ENCODE data around the gene HS3ST4. TPM values are rescaled to one million over a fixed set of nuclear protein-coding genes. Genes with fewer than 3 reads are reported as not detected.

Gene HS3ST4
- total RNA-seq, 1 donor from 2014 or later = 12.6 TPM

DNA sequence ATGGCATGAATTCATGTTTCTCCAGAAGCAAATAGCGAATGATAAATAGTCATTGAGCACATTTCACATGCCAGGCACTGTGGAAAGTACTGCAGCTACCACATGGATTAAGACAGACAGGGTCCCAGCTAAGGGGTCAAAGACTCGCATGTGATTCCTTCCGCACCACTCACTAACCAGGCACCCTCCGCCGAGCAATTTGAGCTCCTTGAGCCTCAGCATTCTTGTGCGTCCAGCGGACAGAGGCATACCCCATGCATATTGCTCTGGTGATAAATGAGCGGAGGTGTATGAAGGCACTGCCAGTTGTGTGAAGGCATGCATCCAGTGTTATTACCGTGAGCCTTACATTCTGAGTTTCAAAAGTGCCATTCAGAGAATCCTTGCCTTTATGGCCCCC is 358.7 kb downstream of the HS3ST4 start:
- H3K9me3 Mint-ChIP-seq = peaks cover 6% of the 10 kb centered on the region
- peaks cover 20% of the 10 kb centered on the region for H3K4me1 Mint-ChIP-seq
- DNase-seq (ENCODE audit: low spot score in 2 of 2, unreplicated experiment in 2 of 2) = no peak
- H3K27me3 Mint-ChIP-seq (ENCODE audit: low read depth) = peaks cover 13% of the 10 kb centered on the region
- TF ChIP-seq, protein P1, sequence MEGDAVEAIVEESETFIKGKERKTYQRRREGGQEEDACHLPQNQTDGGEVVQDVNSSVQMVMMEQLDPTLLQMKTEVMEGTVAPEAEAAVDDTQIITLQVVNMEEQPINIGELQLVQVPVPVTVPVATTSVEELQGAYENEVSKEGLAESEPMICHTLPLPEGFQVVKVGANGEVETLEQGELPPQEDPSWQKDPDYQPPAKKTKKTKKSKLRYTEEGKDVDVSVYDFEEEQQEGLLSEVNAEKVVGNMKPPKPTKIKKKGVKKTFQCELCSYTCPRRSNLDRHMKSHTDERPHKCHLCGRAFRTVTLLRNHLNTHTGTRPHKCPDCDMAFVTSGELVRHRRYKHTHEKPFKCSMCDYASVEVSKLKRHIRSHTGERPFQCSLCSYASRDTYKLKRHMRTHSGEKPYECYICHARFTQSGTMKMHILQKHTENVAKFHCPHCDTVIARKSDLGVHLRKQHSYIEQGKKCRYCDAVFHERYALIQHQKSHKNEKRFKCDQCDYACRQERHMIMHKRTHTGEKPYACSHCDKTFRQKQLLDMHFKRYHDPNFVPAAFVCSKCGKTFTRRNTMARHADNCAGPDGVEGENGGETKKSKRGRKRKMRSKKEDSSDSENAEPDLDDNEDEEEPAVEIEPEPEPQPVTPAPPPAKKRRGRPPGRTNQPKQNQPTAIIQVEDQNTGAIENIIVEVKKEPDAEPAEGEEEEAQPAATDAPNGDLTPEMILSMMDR (IDR thresholded peaks at IDR 0.05; ENCODE audit: unreplicated experiment) = no peak
- H3K4me3 Mint-ChIP-seq = no peak overlapping the region
- no peak overlapping the region for H3K27ac Mint-ChIP-seq
- H3K36me3 Mint-ChIP-seq = no peaks in the 10 kb centered on the region

DNA sequence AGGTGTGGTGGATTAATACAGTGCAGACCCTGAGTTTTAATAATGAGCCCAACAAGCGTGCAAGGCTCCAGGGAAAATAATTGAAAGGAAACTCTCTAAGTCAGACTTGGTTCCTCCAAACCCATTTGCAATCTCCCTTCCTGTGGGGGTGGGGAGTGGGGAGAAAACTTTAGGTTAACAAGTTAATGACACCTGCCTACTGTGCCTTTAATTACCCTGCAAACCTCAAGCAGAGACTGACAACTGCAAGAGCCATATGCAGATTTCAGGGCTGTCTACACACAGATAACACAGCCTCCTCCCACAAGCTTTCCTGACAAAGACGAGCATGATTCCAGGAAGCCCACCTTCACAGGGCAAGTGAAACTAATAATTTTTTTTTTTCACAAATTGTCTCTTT is 359.3 kb downstream of the HS3ST4 start:
- Mint-ChIP-seq H3K36me3 (no peaks in the 10 kb centered on the region), H3K4me3 (no peak overlapping the region), H3K9me3 (peaks cover 6% of the 10 kb centered on the region), H3K4me1 (peaks cover 20% of the 10 kb centered on the region), H3K27ac (no peak overlapping the region), H3K27me3 (ENCODE audit: low read depth) (peaks cover 17% of the 10 kb centered on the region)
- TF ChIP-seq, protein P1 (IDR thresholded peaks at IDR 0.05; ENCODE audit: unreplicated experiment) = no peak
- DNase-seq (ENCODE audit: low spot score in 2 of 2, unreplicated experiment in 2 of 2) = no peak

DNA sequence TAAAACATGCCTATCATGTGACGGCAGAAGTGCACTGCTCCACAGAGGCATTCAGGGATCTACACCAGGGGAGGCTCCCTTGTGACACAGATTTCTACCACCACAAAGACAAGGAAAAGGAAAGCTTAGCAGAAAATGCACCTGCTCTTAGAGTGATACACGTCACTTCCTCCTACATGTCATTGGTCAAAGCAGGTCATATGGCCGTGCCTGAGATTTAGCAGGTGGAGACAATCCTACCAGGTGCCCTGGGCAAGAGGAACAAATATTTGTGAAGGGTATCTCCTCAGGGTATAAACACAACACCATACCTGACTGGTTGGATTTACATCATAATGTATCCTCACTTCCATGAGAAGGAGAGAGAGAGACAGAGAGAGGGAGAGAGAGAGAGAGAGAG is 362.1 kb downstream of the HS3ST4 start:
- peaks cover 16% of the 10 kb centered on the region for H3K27me3 Mint-ChIP-seq (ENCODE audit: low read depth)
- H3K36me3 Mint-ChIP-seq = no peaks in the 10 kb centered on the region
- H3K4me1 Mint-ChIP-seq = peaks cover 20% of the 10 kb centered on the region
- no peak overlapping the region for H3K27ac Mint-ChIP-seq
- TF ChIP-seq, protein P1 (IDR thresholded peaks at IDR 0.05; ENCODE audit: unreplicated experiment) = no peak
- H3K9me3 Mint-ChIP-seq = peaks cover 6% of the 10 kb centered on the region
- DNase-seq (ENCODE audit: low spot score in 2 of 2, unreplicated experiment in 2 of 2) = no peak
- H3K4me3 Mint-ChIP-seq = no peak overlapping the region

DNA sequence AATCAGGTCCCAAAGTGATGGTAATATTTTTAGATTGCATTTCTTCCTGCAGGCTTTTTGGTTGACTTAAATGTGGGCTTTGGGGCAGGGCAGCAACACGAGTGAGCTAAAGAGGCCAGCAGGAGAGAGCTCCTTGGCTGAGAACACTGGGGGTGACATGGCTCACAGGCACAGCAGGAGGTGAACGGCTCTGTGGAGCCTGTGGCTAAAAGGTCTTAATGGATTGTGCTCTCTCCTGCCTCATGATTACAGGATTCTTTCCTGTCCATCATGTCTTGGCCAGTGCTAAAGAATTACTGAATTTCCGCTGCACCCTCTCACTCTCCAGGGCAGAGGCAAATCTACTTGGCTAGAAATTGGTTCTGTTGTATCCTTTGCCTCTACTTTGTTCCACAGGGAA is 366.6 kb downstream of the HS3ST4 start:
- Mint-ChIP-seq H3K4me3 (no peak overlapping the region), H3K27me3 (ENCODE audit: low read depth) (peaks cover 10% of the 10 kb centered on the region), H3K27ac (no peak overlapping the region), H3K9me3 (peaks cover 6% of the 10 kb centered on the region), H3K36me3 (no peaks in the 10 kb centered on the region), H3K4me1 (peaks cover 11% of the 10 kb centered on the region)
- no peak for DNase-seq (ENCODE audit: low spot score in 2 of 2, unreplicated experiment in 2 of 2)
- TF ChIP-seq, protein P1 (IDR thresholded peaks at IDR 0.05; ENCODE audit: unreplicated experiment) = no peak

DNA sequence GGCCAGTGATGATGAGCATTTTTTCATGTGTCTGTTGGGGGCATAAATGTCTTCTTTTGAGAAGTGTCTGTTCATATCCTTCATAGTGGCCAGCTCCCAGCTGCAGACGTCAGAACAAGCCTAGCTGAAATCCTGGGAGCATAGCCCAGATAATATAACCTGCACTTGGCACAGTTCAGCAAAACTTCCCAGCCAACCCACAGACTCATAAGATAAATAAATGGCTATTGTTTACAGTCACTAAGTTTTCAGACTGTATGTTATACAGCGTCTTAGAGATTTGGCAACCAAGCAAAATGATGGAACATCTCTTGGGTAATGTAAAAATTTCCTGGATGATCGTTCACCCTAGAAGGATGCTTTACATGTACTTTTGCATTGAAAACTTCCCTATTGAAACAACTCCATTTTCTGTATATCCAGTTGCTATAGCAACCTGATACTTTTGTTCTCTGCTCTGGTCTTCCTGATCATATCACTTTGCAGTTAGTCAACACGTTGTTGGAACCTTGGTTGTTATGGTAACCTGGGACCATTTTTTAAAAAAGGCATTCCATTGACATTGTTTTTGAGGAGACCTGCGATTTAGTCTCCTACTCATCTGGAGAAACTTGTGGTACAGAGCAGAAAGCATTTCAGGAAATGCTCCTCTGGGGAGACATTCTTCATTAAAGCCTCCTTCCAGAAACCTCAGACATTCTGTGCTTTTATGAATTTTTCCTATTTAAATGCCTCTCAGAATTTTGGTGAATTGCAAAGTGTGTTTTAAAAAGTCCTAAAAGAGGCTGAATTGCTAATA is 378.7 kb downstream of the HS3ST4 start:
- H3K9me3 Mint-ChIP-seq = no peaks in the 10 kb centered on the region
- H3K4me1 Mint-ChIP-seq = peaks cover 8% of the 10 kb centered on the region
- no peaks in the 10 kb centered on the region for H3K36me3 Mint-ChIP-seq
- DNase-seq (ENCODE audit: low spot score in 2 of 2, unreplicated experiment in 2 of 2) = no peak
- no peak overlapping the region for H3K4me3 Mint-ChIP-seq
- TF ChIP-seq, protein P1 (IDR thresholded peaks at IDR 0.05; ENCODE audit: unreplicated experiment) = no peak
- no peak overlapping the region for H3K27ac Mint-ChIP-seq
- H3K27me3 Mint-ChIP-seq (ENCODE audit: low read depth) = peaks cover 9% of the 10 kb centered on the region

Measured in mesothelial cell of epicardium (in vitro differentiated cells).